ENCODE measurements around the gene FKBP15. TPM values are rescaled to one million over a fixed set of nuclear protein-coding genes. Genes with fewer than 3 reads are reported as not detected.

The FKBP15 gene
- polyA plus RNA-seq, 1 of the 3 experiments (the other 2 are of a cell fraction): 13.9 TPM

GRCh38 chr9:113238859-113239232, 17.8 kb upstream of the FKBP15 start:
- POLR2A ChIA-PET: no interaction called here
- no peak overlapping the region for H3K27ac ChIP-seq (ENCODE audit: low read depth in 2 of 2, low read length in 1 of 2)
- peaks cover 0 to 6% of the 10 kb centered on the region in 2 experiments; a peak in 3 of 4 replicates for H3K4me1 ChIP-seq (ENCODE audit: control insufficient read depth in 1 of 2, insufficient read depth in 2 of 2, low read depth in 1 of 2, low read length in 1 of 2)
- CTCF ChIA-PET: interaction anchor here (1.2 to 1.3 kb wide), 2 partner anchors 15 to 46 kb away, joined by 4 read pairs; no protein-coding TSS in a partner anchor
- no peaks in the 10 kb centered on the region for H4K20me1 ChIP-seq (ENCODE audit: insufficient read depth)
- H3F3A ChIP-seq (replicated peaks; ENCODE audit: insufficient read depth): no peaks in the 10 kb centered on the region
- no peak overlapping the region for H3K4me3 ChIP-seq (ENCODE audit: low read depth in 2 of 2, low read length in 1 of 2)
- no peaks in the 10 kb centered on the region for H3K36me3 ChIP-seq (replicated peaks in 1 of 2; ENCODE audit: control insufficient read depth in 1 of 2, insufficient read depth in 2 of 2, low read length in 1 of 2)
- no peak overlapping the region for H3K4me2 ChIP-seq
- no peaks in the 10 kb centered on the region for H3K27me3 ChIP-seq (ENCODE audit: insufficient read depth)
- TF ChIP-seq JUND (IDR thresholded peaks at IDR 0.05): no peak
- TF ChIP-seq REST (IDR thresholded peaks at IDR 0.05; ENCODE audit: low read depth, low read length): no peak
- no peak for TF ChIP-seq RXRA (IDR thresholded peaks at IDR 0.05; ENCODE audit: borderline replicate concordance, low read depth)
- no peak for TF ChIP-seq TEAD4 (IDR thresholded peaks at IDR 0.05; ENCODE audit: borderline replicate concordance, insufficient read depth)
- TF ChIP-seq RAD21 (IDR thresholded peaks at IDR 0.05; ENCODE audit: low read length): no peak
- TF ChIP-seq PBX3 (IDR thresholded peaks at IDR 0.05): no peak
- no peak for TF ChIP-seq FOXJ3 (CRISPR knock-in tag; IDR thresholded peaks at IDR 0.05)
- no peak for TF ChIP-seq NRF1 (IDR thresholded peaks at IDR 0.05; ENCODE audit: low read depth, low read length)
- TF ChIP-seq TAF1 (IDR thresholded peaks at IDR 0.05; ENCODE audit: borderline replicate concordance, low read depth, low read length): no peak
- TF ChIP-seq ELF1 (IDR thresholded peaks at IDR 0.05): no peak
- TF ChIP-seq MXI1 (IDR thresholded peaks at IDR 0.05; ENCODE audit: low read depth, low read length): no peak
- no peak for TF ChIP-seq ZBTB33 (IDR thresholded peaks at IDR 0.05; ENCODE audit: borderline replicate concordance, low read depth)
- no peak for TF ChIP-seq EP300 (IDR thresholded peaks at IDR 0.05; ENCODE audit: borderline replicate concordance in 1 of 2, low read depth in 1 of 2, low read length in 1 of 2)
- TF ChIP-seq EZH2phosphoT487 (IDR thresholded peaks at IDR 0.05; ENCODE audit: borderline replicate concordance, low read depth): no peak
- no peaks in the 10 kb centered on the region for H3K79me2 ChIP-seq (ENCODE audit: insufficient read depth)
- WGBS (ENCODE audit: low lambda C conversion rate): 90% methylated on average over 4 of the region's 4 CpGs
- H3K9ac ChIP-seq: no peak overlapping the region
- H3K9me3 ChIP-seq: no peaks in the 10 kb centered on the region
- H2AFZ ChIP-seq (ENCODE audit: low read depth): no peak overlapping the region
- no peaks in the 10 kb centered on the region for H3K9me2 ChIP-seq
- no peak for DNase-seq

Measured in SK-N-SH (cell line).